Measurements from ENCODE around the gene DDX27. TPM values are rescaled to one million over a fixed set of nuclear protein-coding genes. Genes with fewer than 3 reads are reported as not detected.

DDX27 gene
- total RNA-seq, 1 experiment from 2014 or later = 54.8 TPM

DNA sequence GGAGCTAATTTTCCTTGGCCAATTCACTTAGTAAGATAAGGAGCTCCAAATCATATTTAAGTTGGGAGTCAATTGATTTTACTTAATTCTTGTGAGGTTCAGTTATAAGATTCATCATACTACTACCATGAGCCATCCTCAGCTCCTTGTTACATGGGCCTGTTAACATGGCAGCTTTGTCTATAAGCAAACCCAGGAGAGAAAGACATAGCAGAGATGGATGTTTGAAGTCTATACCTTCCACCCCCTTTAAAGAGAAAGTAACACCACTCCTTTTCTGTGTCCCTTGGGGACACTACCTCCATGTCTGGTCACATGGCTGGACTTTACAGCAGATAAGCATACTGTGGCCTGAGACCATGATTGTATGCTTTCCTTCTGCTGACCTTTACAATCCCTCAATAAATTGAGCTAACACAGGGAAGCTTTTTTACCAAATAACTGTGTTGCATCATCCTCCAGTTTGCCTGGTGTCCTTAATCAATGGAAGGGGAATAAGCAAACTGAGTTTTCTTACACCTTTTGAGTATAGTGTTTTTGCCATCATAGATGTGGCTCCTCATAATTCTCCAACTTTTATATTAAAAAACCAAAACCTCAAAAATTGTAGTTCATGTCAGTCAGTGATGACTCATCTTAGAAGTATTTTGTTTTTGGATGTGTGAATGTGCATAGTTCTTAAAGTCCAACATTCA is 68.5 kb downstream of the DDX27 start:
- POLR2A ChIA-PET = interaction anchor here (1.2 to 2.1 kb wide), 2 partner anchors 10 kb away, joined by 4 to 5 read pairs; partner anchors contain the start of gene ZNFX1
- Mint-ChIP-seq H3K36me3 (peaks cover 84% of the 10 kb centered on the region), H3K9me3 (no peaks in the 10 kb centered on the region; the same call in 1 of the 2 replicates), H3K27me3 (ENCODE audit: low read depth) (no peaks in the 10 kb centered on the region), H3K27ac (peak overlapping the region; percentile 88), H3K4me3 (peak overlapping the region; percentile 100), H3K4me1 (peaks cover 73% of the 10 kb centered on the region)
- DNase-seq (ENCODE audit: low spot score) (no peak), ATAC-seq (no peak)
- CTCF ChIA-PET = interaction anchor here (2.9 kb wide), 1 partner anchor 33 kb away, joined by 15 read pairs; no protein-coding TSS in a partner anchor
- TF ChIP-seq ZNF671 (CRISPR knock-in tag; IDR thresholded peaks at IDR 0.05) (peak; percentile 82), ZNF416 (CRISPR knock-in tag; IDR thresholded peaks at IDR 0.05) (peak; percentile 5; the same call in 1 of the 2 replicates), ZNF263 (CRISPR knock-in tag; IDR thresholded peaks at IDR 0.05; ENCODE audit: low read depth) (no peak), GTF2I (CRISPR knock-in tag; conservative IDR thresholded peaks at IDR 0.05) (no peak), SMAD3 (CRISPR knock-in tag; IDR thresholded peaks at IDR 0.05; ENCODE audit: borderline replicate concordance) (no peak), JAZF1 (CRISPR knock-in tag; IDR thresholded peaks at IDR 0.05) (no peak), GABPB1 (CRISPR knock-in tag; IDR thresholded peaks at IDR 0.05) (peak; percentile 88), OVOL2 (CRISPR knock-in tag; IDR thresholded peaks at IDR 0.05; ENCODE audit: borderline replicate concordance) (no peak)
- TF ChIP-seq, protein P1, sequence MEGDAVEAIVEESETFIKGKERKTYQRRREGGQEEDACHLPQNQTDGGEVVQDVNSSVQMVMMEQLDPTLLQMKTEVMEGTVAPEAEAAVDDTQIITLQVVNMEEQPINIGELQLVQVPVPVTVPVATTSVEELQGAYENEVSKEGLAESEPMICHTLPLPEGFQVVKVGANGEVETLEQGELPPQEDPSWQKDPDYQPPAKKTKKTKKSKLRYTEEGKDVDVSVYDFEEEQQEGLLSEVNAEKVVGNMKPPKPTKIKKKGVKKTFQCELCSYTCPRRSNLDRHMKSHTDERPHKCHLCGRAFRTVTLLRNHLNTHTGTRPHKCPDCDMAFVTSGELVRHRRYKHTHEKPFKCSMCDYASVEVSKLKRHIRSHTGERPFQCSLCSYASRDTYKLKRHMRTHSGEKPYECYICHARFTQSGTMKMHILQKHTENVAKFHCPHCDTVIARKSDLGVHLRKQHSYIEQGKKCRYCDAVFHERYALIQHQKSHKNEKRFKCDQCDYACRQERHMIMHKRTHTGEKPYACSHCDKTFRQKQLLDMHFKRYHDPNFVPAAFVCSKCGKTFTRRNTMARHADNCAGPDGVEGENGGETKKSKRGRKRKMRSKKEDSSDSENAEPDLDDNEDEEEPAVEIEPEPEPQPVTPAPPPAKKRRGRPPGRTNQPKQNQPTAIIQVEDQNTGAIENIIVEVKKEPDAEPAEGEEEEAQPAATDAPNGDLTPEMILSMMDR (IDR thresholded peaks at IDR 0.05) = no peak
- TF ChIP-seq, protein P2, sequence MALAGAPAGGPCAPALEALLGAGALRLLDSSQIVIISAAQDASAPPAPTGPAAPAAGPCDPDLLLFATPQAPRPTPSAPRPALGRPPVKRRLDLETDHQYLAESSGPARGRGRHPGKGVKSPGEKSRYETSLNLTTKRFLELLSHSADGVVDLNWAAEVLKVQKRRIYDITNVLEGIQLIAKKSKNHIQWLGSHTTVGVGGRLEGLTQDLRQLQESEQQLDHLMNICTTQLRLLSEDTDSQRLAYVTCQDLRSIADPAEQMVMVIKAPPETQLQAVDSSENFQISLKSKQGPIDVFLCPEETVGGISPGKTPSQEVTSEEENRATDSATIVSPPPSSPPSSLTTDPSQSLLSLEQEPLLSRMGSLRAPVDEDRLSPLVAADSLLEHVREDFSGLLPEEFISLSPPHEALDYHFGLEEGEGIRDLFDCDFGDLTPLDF (CRISPR knock-in tag; IDR thresholded peaks at IDR 0.05) = no peak
- TF ChIP-seq, protein P3, sequence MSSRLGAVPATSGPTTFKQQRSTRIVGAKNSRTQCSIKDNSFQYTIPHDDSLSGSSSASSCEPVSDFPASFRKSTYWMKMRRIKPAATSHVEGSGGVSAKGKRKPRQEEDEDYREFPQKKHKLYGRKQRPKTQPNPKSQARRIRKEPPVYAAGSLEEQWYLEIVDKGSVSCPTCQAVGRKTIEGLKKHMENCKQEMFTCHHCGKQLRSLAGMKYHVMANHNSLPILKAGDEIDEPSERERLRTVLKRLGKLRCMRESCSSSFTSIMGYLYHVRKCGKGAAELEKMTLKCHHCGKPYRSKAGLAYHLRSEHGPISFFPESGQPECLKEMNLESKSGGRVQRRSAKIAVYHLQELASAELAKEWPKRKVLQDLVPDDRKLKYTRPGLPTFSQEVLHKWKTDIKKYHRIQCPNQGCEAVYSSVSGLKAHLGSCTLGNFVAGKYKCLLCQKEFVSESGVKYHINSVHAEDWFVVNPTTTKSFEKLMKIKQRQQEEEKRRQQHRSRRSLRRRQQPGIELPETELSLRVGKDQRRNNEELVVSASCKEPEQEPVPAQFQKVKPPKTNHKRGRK (CRISPR knock-in tag; IDR thresholded peaks at IDR 0.05; ENCODE audit: borderline replicate concordance) = no peak
- TF ChIP-seq, protein P4, sequence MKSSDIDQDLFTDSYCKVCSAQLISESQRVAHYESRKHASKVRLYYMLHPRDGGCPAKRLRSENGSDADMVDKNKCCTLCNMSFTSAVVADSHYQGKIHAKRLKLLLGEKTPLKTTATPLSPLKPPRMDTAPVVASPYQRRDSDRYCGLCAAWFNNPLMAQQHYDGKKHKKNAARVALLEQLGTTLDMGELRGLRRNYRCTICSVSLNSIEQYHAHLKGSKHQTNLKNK (CRISPR knock-in tag; IDR thresholded peaks at IDR 0.05) = no peak
- TF ChIP-seq, protein P5, sequence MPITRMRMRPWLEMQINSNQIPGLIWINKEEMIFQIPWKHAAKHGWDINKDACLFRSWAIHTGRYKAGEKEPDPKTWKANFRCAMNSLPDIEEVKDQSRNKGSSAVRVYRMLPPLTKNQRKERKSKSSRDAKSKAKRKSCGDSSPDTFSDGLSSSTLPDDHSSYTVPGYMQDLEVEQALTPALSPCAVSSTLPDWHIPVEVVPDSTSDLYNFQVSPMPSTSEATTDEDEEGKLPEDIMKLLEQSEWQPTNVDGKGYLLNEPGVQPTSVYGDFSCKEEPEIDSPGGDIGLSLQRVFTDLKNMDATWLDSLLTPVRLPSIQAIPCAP (CRISPR knock-in tag; IDR thresholded peaks at IDR 0.05) = no peak
- TF ChIP-seq, protein P6, sequence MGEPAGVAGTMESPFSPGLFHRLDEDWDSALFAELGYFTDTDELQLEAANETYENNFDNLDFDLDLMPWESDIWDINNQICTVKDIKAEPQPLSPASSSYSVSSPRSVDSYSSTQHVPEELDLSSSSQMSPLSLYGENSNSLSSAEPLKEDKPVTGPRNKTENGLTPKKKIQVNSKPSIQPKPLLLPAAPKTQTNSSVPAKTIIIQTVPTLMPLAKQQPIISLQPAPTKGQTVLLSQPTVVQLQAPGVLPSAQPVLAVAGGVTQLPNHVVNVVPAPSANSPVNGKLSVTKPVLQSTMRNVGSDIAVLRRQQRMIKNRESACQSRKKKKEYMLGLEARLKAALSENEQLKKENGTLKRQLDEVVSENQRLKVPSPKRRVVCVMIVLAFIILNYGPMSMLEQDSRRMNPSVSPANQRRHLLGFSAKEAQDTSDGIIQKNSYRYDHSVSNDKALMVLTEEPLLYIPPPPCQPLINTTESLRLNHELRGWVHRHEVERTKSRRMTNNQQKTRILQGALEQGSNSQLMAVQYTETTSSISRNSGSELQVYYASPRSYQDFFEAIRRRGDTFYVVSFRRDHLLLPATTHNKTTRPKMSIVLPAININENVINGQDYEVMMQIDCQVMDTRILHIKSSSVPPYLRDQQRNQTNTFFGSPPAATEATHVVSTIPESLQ (CRISPR knock-in tag; IDR thresholded peaks at IDR 0.05) = no peak
- TF ChIP-seq, protein P7, sequence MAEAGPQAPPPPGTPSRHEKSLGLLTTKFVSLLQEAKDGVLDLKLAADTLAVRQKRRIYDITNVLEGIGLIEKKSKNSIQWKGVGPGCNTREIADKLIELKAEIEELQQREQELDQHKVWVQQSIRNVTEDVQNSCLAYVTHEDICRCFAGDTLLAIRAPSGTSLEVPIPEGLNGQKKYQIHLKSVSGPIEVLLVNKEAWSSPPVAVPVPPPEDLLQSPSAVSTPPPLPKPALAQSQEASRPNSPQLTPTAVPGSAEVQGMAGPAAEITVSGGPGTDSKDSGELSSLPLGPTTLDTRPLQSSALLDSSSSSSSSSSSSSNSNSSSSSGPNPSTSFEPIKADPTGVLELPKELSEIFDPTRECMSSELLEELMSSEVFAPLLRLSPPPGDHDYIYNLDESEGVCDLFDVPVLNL (CRISPR knock-in tag; IDR thresholded peaks at IDR 0.05; ENCODE audit: borderline replicate concordance, low read depth) = no peak
- TF ChIP-seq, protein P8, sequence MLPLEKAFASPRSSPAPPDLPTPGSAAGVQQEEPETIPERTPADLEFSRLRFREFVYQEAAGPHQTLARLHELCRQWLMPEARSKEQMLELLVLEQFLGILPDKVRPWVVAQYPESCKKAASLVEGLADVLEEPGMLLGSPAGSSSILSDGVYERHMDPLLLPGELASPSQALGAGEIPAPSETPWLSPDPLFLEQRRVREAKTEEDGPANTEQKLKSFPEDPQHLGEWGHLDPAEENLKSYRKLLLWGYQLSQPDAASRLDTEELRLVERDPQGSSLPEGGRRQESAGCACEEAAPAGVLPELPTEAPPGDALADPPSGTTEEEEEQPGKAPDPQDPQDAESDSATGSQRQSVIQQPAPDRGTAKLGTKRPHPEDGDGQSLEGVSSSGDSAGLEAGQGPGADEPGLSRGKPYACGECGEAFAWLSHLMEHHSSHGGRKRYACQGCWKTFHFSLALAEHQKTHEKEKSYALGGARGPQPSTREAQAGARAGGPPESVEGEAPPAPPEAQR (CRISPR knock-in tag; IDR thresholded peaks at IDR 0.05) = no peak
- TF ChIP-seq, protein P9, sequence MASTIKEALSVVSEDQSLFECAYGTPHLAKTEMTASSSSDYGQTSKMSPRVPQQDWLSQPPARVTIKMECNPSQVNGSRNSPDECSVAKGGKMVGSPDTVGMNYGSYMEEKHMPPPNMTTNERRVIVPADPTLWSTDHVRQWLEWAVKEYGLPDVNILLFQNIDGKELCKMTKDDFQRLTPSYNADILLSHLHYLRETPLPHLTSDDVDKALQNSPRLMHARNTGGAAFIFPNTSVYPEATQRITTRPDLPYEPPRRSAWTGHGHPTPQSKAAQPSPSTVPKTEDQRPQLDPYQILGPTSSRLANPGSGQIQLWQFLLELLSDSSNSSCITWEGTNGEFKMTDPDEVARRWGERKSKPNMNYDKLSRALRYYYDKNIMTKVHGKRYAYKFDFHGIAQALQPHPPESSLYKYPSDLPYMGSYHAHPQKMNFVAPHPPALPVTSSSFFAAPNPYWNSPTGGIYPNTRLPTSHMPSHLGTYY (CRISPR knock-in tag; IDR thresholded peaks at IDR 0.05) = peak; percentile 53; the same call in 1 of the 2 replicates
- TF ChIP-seq, protein P10, sequence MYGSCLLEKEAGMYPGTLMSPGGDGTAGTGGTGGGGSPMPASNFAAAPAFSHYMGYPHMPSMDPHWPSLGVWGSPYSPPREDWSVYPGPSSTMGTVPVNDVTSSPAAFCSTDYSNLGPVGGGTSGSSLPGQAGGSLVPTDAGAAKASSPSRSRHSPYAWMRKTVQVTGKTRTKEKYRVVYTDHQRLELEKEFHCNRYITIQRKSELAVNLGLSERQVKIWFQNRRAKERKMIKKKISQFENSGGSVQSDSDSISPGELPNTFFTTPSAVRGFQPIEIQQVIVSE (CRISPR knock-in tag; IDR thresholded peaks at IDR 0.05; ENCODE audit: borderline replicate concordance) = no peak
- TF ChIP-seq, protein P11, sequence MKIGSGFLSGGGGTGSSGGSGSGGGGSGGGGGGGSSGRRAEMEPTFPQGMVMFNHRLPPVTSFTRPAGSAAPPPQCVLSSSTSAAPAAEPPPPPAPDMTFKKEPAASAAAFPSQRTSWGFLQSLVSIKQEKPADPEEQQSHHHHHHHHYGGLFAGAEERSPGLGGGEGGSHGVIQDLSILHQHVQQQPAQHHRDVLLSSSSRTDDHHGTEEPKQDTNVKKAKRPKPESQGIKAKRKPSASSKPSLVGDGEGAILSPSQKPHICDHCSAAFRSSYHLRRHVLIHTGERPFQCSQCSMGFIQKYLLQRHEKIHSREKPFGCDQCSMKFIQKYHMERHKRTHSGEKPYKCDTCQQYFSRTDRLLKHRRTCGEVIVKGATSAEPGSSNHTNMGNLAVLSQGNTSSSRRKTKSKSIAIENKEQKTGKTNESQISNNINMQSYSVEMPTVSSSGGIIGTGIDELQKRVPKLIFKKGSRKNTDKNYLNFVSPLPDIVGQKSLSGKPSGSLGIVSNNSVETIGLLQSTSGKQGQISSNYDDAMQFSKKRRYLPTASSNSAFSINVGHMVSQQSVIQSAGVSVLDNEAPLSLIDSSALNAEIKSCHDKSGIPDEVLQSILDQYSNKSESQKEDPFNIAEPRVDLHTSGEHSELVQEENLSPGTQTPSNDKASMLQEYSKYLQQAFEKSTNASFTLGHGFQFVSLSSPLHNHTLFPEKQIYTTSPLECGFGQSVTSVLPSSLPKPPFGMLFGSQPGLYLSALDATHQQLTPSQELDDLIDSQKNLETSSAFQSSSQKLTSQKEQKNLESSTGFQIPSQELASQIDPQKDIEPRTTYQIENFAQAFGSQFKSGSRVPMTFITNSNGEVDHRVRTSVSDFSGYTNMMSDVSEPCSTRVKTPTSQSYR (CRISPR knock-in tag; IDR thresholded peaks at IDR 0.05) = no peak
